H7 (cell line): ENCODE results near the gene NDUFS2. TPM values are rescaled to one million over a fixed set of nuclear protein-coding genes. Genes with fewer than 3 reads are reported as not detected.

Experiments used
- DNase-seq: peaks from one replicate; pipeline ENCODE4 v3.0.0; 2012
- H3K27me3 ChIP-seq: 2 replicates; pipeline ENCODE4 v1.6.0; 2011; ENCODE audit warnings: mild to moderate bottlenecking, low read length; ENCODE audit not compliant: control insufficient read depth, insufficient read depth
- H3K36me3 ChIP-seq: replicated peaks from 2 replicates; pipeline ENCODE4 v1.5.1; 2011; ENCODE audit warnings: low read length; ENCODE audit not compliant: control insufficient read depth, insufficient read depth
- H3K4me3 ChIP-seq: 2 replicates; pipeline ENCODE4 v1.5.1; 2011; ENCODE audit warnings: low read depth, mild to moderate bottlenecking, control low read depth, low read length, moderate library complexity; ENCODE audit not compliant: insufficient read depth
- total RNA-seq: library from RNA; depleted of rRNA; stranded (reverse); fragments of >200 nt; shearing (Covaris generic); gene quantifications from 2 replicates; pipeline ENCODE4 v1.2.3, GENCODE V29; 2014; rRNA removed

The NDUFS2 gene
- 278 and 312 TPM in 2 replicates for total RNA-seq

GRCh38 chr1:161201836-161202712 lies at the start of gene NDUFS2:
TSS of gene NDUFS2 (plus strand) at chr1:161202367. CDS start at chr1:161202386, 19 bp downstream.
- peak within 1 kb of the TSS; percentile 82 for H3K4me3 ChIP-seq

DNA sequence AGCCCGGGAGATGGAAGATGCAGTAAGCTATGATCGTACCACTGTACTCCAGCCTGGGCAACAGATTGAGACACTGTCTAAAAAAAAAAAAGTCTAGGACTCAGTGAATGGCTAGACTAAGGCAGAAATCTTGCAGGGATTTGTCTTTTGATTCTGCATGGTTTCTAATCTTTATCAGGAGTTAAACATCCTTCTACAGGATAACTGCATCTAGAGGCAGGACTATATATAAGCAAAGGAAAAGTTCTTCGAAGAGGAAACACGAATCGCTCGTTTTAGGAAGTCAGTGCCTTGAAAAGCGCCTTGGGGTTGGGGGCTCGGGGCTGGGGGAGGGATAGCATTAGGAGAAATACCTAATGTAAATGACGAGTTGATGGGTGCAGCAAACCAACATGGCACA lies 49.0 kb upstream of the NDUFS2 start:
- Histone ChIP-seq H3K4me3 (peak overlapping the region; percentile 80), H3K36me3 (no peaks in the 10 kb centered on the region; the same call in 1 of the 2 replicates), H3K27me3 (no peaks in the 10 kb centered on the region)
- DNase-seq = peak; percentile 49

More at GRCh38 chr1:161201836-161202712, at the start of gene NDUFS2:
- DNase-seq = peak; percentile 91
- peaks cover 14% of the 10 kb centered on the region for H3K36me3 ChIP-seq
- H3K27me3 ChIP-seq = no peaks in the 10 kb centered on the region

GRCh38 chr1:161153682-161154337 lies 48.4 kb upstream of the NDUFS2 start, which contains the start of gene UFC1:
TSS of gene UFC1 (plus strand) at chr1:161153978. CDS start at chr1:161153998, 20 bp downstream.
- peak; percentile 82 for DNase-seq
- H3K36me3 ChIP-seq = no peaks in the 10 kb centered on the region; the same call in 1 of the 2 replicates
- H3K27me3 ChIP-seq = no peaks in the 10 kb centered on the region
- H3K4me3 ChIP-seq = peak within 1 kb of the TSS; percentile 80

DNA sequence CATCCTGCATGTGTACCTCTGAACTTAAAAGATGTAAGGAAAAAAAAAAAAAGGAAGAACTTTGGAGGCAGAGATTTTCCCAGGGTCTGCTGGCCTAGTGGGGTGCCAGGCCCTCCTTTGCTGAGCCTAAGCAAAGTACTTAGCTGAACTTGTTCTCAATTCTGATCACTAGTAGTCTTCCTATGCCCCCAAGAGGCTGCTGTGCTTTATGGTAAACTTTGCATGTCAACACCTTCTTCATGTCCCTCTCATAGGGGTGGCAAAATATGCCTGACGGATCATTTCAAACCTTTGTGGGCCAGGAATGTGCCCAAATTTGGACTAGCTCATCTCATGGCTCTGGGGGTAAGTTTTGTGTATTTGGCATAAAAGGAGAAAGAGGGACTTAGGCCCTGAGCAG lies 44.3 kb upstream of the NDUFS2 start:
- peaks cover 9% of the 10 kb centered on the region for H3K36me3 ChIP-seq
- H3K27me3 ChIP-seq = no peaks in the 10 kb centered on the region
- no peak overlapping the region for H3K4me3 ChIP-seq
- DNase-seq = no peak

DNA sequence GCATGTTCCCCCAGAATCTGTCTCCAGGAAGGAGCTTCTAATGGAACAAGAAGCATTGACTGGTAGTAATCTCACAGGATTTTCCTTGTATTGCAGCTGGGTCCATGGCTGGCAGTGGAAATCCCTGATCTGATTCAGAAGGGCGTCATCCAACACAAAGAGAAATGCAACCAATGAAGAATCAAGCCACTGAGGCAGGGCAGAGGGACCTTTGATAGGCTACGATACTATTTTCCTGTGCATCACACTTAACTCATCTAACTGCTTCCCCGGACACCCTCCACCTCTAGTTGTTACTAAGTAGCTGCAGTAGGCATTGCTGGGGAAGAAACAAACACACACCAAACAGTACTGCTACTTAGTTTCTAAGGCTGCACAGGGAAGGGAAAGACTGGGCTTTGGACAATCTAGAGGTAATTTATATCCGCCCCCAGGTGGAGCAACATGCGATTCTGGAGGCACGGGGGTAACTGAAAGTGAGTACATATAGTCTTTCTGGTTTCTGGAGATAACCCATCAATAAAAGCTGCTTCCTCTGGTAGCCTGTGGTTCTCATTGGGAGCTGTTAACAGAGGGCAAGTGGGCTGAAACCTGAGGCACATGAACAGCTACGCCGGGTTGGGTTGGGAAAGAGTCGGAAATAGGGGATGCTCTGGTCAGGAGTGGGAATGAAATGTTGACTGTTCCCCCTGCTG lies 43.7 kb upstream of the NDUFS2 start:
- Histone ChIP-seq H3K4me3 (peak overlapping the region; percentile 91), H3K36me3 (peaks cover 9% of the 10 kb centered on the region), H3K27me3 (no peaks in the 10 kb centered on the region)
- DNase-seq = no peak

GRCh38 chr1:161159087-161159912 lies 42.9 kb upstream of the NDUFS2 start, which contains the start of gene USP21:
TSS of gene USP21 (plus strand) at chr1:161159500. CDS start at chr1:161160641, 1,141 bp downstream.
- DNase-seq = peak; percentile 98
- Histone ChIP-seq H3K27me3 (no peaks in the 10 kb centered on the region), H3K36me3 (peaks cover 12% of the 10 kb centered on the region), H3K4me3 (peak within 1 kb of the TSS; percentile 91)

DNA sequence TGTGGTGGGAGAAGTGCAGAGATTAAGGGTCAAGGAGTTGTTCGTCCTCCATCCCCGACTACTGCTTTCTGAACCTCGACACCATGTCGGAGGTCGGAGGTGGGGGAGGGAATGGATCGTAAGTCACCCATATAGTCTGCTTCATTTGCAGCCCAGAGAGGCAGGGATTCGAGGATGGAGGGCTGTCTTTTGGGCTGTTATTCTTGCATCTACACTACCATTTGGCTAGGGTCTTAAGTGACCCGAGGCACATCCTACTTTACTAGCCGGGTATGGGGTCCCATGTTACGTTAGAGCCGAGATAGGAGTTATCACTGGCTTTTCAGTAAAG lies 42.3 kb upstream of the NDUFS2 start:
- Histone ChIP-seq H3K4me3 (peak overlapping the region; percentile 91), H3K36me3 (peaks cover 16% of the 10 kb centered on the region), H3K27me3 (no peaks in the 10 kb centered on the region)
- DNase-seq = no peak

DNA sequence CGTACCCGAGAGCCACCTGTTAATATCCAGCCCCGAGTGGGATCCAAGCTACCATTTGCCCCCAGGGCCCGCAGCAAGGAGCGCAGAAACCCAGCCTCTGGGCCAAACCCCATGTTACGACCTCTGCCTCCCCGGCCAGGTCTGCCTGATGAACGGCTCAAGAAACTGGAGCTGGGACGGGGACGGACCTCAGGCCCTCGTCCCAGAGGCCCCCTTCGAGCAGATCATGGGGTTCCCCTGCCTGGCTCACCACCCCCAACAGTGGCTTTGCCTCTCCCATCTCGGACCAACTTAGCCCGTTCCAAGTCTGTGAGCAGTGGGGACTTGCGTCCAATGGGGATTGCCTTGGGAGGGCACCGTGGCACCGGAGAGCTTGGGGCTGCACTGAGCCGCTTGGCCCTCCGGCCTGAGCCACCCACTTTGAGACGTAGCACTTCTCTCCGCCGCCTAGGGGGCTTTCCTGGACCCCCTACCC lies 41.5 kb upstream of the NDUFS2 start:
- peaks cover 17% of the 10 kb centered on the region for H3K36me3 ChIP-seq
- H3K27me3 ChIP-seq = no peaks in the 10 kb centered on the region
- no peak overlapping the region for H3K4me3 ChIP-seq
- DNase-seq = no peak

DNA sequence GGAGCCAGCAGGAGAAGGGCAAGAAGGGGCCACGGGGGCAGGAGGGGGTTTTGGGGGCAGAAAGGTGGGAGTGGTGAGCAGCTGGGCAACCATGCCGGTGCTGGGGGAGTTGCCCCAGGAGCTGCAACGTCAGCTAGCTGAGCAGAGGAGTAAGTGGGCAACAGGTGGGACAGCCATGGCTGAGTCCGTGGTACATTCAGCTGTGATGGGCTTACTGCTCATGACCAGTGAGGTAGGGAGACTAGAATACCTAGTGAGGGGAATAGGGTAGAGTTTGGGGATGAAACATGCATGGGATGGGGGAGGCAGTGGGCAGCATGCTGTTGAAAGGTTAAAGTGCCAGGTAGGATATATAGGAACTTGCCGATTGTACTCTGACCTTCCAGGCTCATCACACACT lies 40.5 kb upstream of the NDUFS2 start:
- Histone ChIP-seq H3K4me3 (no peak overlapping the region), H3K27me3 (no peaks in the 10 kb centered on the region), H3K36me3 (peaks cover 17% of the 10 kb centered on the region)
- no peak for DNase-seq

DNA sequence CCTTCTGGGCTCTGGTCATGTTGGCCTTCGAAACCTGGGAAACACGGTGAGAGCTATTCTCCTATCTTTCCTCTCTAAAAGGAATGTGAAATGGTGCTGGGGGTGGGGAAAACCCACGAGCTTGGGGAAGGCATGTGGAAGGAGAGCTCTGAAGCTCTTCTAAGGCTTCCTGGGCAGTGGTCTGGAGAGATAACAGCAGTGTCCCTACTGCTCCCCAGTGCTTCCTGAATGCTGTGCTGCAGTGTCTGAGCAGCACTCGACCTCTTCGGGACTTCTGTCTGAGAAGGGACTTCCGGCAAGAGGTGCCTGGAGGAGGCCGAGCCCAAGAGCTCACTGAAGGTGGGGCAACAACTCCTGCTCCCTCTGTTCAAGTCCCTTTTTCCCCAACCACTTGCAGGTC lies 40.1 kb upstream of the NDUFS2 start:
- Histone ChIP-seq H3K27me3 (no peaks in the 10 kb centered on the region), H3K4me3 (no peak overlapping the region), H3K36me3 (peaks cover 17% of the 10 kb centered on the region)
- DNase-seq = no peak

- DNase-seq = no peak
- Histone ChIP-seq H3K27me3 (peaks cover 2% of the 10 kb centered on the region; the same call in 1 of the 2 replicates), H3K4me3 (no peak overlapping the region), H3K36me3 (peaks cover 17% of the 10 kb centered on the region)
These were observed 39.4 kb upstream of the NDUFS2 start for GRCh38 chr1:161162806-161163205.

- Histone ChIP-seq H3K36me3 (peaks cover 17% of the 10 kb centered on the region), H3K27me3 (peaks cover 2% of the 10 kb centered on the region; the same call in 1 of the 2 replicates), H3K4me3 (no peak overlapping the region)
- no peak for DNase-seq
These were observed 38.4 kb upstream of the NDUFS2 start for GRCh38 chr1:161163793-161164192.

GRCh38 chr1:161164901-161165610 lies 37.1 kb upstream of the NDUFS2 start:
- Histone ChIP-seq H3K4me3 (peak overlapping the region; percentile 93; the same call in 1 of the 2 replicates), H3K27me3 (peaks cover 2% of the 10 kb centered on the region; the same call in 1 of the 2 replicates), H3K36me3 (peaks cover 21% of the 10 kb centered on the region)
- no peak for DNase-seq
